Activated naive CD8-positive, alpha-beta T cell (primary cell): ENCODE results near the gene LMNA.

Experiments
- H3K27ac Mint-ChIP-seq: one replicate; pipeline ENCODE4 v1.8.0; 2021; ENCODE audit warnings: mixed read lengths
- H3K27me3 Mint-ChIP-seq: one replicate; pipeline ENCODE4 v1.8.0; 2021; ENCODE audit warnings: mixed read lengths
- H3K36me3 Mint-ChIP-seq: one replicate; pipeline ENCODE4 v1.8.0; 2021; ENCODE audit warnings: mixed read lengths
- H3K4me1 Mint-ChIP-seq: one replicate; pipeline ENCODE4 v1.8.0; 2021; ENCODE audit warnings: low read depth, mixed read lengths
- H3K4me3 Mint-ChIP-seq: one replicate; pipeline ENCODE4 v1.8.0; 2021; ENCODE audit warnings: mild to moderate bottlenecking, mixed read lengths
- H3K9me3 Mint-ChIP-seq: one replicate; pipeline ENCODE4 v1.8.0; 2021; ENCODE audit warnings: low read depth, mixed read lengths

Gene LMNA

DNA sequence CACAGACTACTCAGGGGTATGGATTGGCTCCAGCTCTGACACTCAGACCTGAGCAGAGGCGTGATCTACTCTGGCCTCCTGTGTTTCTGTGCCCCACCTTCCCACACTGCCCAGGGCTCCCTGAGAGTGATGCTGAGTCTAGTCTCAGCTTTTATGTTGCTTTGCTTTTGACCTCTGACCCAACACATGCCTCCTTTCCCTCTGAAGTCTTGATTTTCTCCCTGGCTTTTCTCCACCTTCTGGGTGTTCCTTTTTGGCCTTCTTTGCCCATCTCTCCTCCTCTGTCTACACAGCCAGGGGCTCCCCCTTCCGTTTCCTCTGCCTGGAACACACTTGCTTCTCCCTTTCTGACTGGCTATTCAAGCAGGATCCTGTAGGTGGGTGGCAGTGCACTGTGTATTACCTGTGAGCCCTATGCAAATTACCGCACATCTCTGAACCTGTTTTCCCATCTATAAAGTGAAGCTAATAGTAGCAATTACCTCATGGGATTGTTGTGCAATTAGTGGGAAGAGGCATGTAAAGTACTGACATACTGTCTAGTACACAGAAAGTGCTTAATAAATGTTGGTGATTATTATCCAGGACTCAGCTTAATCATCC, 18.5 kb upstream of the LMNA start:
- Mint-ChIP-seq H3K4me3 (peak overlapping the region; percentile 40), H3K36me3 (no peaks in the 10 kb centered on the region), H3K9me3 (no peaks in the 10 kb centered on the region), H3K27me3 (no peaks in the 10 kb centered on the region), H3K27ac (no peak overlapping the region), H3K4me1 (peaks cover 41% of the 10 kb centered on the region)

DNA sequence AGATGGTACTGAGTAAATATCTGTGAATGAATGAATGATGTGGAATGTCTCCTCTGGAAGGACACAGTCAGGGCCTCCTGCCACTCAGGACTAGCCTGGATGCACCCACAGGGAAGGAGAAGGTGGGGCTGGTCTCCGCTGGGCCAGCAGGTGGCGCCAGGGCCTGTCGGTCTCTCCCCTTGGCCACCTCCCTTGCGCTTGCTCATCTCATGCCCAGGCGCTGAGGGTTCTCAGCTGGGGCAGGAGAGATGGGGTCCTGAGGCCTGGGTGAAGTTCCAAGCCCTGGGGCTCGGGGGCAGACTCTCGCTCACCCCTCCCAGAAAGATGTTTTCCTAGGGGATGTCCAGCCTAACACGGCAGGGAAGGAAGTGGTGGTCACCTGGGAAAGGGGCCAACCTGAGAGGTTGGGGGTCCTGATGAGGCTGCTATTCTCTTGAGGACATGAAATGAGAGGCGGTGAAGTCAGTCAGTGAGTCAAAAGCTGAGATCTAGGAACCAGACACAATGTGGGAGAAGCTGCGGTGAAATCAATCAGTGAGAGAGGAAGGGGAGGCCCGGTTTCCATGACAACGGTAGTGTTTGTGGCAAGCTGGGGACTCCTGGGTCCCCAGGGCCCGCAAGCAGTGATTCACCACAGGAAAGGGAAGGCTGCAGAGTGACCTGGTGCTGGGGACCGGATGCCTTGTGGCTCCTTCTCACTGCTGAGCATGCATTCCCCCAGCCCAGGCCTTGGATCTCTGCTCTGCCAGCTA, 17.7 kb upstream of the LMNA start:
- H3K4me1 Mint-ChIP-seq = peaks cover 40% of the 10 kb centered on the region
- H3K4me3 Mint-ChIP-seq = peak overlapping the region; percentile 40
- H3K27me3 Mint-ChIP-seq = no peaks in the 10 kb centered on the region
- H3K36me3 Mint-ChIP-seq = no peaks in the 10 kb centered on the region
- H3K9me3 Mint-ChIP-seq = no peaks in the 10 kb centered on the region
- peak overlapping the region; percentile 86 for H3K27ac Mint-ChIP-seq

GRCh38 chr1:156097499-156098178, 16.9 kb upstream of the LMNA start:
- peak overlapping the region; percentile 86 for H3K27ac Mint-ChIP-seq
- H3K36me3 Mint-ChIP-seq = no peaks in the 10 kb centered on the region
- H3K4me3 Mint-ChIP-seq = peak overlapping the region; percentile 51
- H3K4me1 Mint-ChIP-seq = peaks cover 40% of the 10 kb centered on the region
- H3K27me3 Mint-ChIP-seq = no peaks in the 10 kb centered on the region
- H3K9me3 Mint-ChIP-seq = no peaks in the 10 kb centered on the region

GRCh38 chr1:156098784-156099183, 15.7 kb upstream of the LMNA start:
- peak overlapping the region; percentile 86 for H3K27ac Mint-ChIP-seq
- no peaks in the 10 kb centered on the region for H3K36me3 Mint-ChIP-seq
- no peak overlapping the region for H3K4me3 Mint-ChIP-seq
- H3K27me3 Mint-ChIP-seq = no peaks in the 10 kb centered on the region
- H3K4me1 Mint-ChIP-seq = peaks cover 50% of the 10 kb centered on the region
- H3K9me3 Mint-ChIP-seq = no peaks in the 10 kb centered on the region

DNA sequence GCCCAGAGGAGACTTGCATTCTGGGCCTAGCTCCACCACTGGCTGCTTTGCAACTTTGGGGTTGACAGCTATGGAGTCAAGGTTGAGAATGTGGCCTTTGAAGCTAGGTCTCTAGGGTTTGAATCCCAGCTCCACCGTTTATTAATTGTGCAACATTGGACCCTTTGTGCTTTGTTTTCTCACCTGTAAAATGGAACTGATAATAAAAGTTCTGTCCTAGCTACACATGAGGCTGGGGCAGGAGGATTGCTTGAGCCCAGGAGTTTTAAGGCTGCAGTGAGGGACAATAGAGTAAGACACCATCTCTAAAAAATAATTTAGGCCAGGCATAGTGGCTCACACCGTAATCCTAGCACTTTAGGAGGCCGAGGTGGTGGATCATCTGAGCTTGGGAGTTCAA, 15.2 kb upstream of the LMNA start:
- Mint-ChIP-seq H3K27ac (no peak overlapping the region), H3K9me3 (no peaks in the 10 kb centered on the region), H3K4me3 (no peak overlapping the region), H3K36me3 (no peaks in the 10 kb centered on the region), H3K27me3 (no peaks in the 10 kb centered on the region), H3K4me1 (peaks cover 55% of the 10 kb centered on the region)

- H3K36me3 Mint-ChIP-seq = no peaks in the 10 kb centered on the region
- no peaks in the 10 kb centered on the region for H3K9me3 Mint-ChIP-seq
- H3K27ac Mint-ChIP-seq = no peak overlapping the region
- no peak overlapping the region for H3K4me3 Mint-ChIP-seq
- H3K27me3 Mint-ChIP-seq = no peaks in the 10 kb centered on the region
- peaks cover 65% of the 10 kb centered on the region for H3K4me1 Mint-ChIP-seq
Observed at GRCh38 chr1:156100205-156100995, 14.1 kb upstream of the LMNA start.

DNA sequence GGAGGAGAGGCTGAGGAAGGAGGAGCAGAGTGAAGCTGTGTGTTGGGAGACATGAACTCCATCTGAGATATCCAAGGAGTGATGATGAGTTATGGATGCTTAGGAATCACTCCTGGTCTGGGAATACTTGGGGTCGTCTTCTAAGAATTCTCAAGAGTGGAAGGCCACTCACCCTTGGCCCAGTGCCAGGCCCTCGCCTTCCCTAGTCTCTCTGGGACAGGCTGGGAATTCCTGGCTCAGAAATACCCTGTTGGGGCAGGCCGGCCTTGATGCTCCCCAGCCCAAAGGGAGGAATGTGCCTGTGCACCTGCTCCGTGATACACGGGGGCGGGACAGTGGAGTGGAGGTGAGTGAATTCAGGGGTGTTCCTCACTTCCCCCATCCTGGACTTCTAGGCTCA, 12.6 kb upstream of the LMNA start:
- Mint-ChIP-seq H3K4me3 (no peak overlapping the region), H3K27me3 (no peaks in the 10 kb centered on the region), H3K36me3 (no peaks in the 10 kb centered on the region), H3K9me3 (no peaks in the 10 kb centered on the region), H3K27ac (no peak overlapping the region), H3K4me1 (peaks cover 64% of the 10 kb centered on the region)

GRCh38 chr1:156102633-156103511, 11.6 kb upstream of the LMNA start:
- H3K4me3 Mint-ChIP-seq = no peak overlapping the region
- peak overlapping the region; percentile 10 for H3K27ac Mint-ChIP-seq
- H3K9me3 Mint-ChIP-seq = no peaks in the 10 kb centered on the region
- H3K36me3 Mint-ChIP-seq = no peaks in the 10 kb centered on the region
- H3K27me3 Mint-ChIP-seq = no peaks in the 10 kb centered on the region
- H3K4me1 Mint-ChIP-seq = peaks cover 62% of the 10 kb centered on the region

- Mint-ChIP-seq H3K36me3 (no peaks in the 10 kb centered on the region), H3K27me3 (no peaks in the 10 kb centered on the region), H3K4me1 (peaks cover 59% of the 10 kb centered on the region)
Observed at GRCh38 chr1:156103521-156103947, 11.0 kb upstream of the LMNA start.

GRCh38 chr1:156104065-156104810, 10.3 kb upstream of the LMNA start:
- Mint-ChIP-seq H3K27me3 (no peaks in the 10 kb centered on the region), H3K4me3 (peak overlapping the region; percentile 12)

More at GRCh38 chr1:156103521-156103947, 11.0 kb upstream of the LMNA start:
- Mint-ChIP-seq H3K9me3 (no peaks in the 10 kb centered on the region), H3K27ac (no peak overlapping the region), H3K4me3 (peak overlapping the region; percentile 12)

GRCh38 chr1:156104861-156105832, 9.4 kb upstream of the LMNA start:
- H3K27me3 Mint-ChIP-seq = no peaks in the 10 kb centered on the region
- peak overlapping the region; percentile 77 for H3K4me3 Mint-ChIP-seq
- H3K36me3 Mint-ChIP-seq = no peaks in the 10 kb centered on the region
- peaks cover 62% of the 10 kb centered on the region for H3K4me1 Mint-ChIP-seq
- H3K27ac Mint-ChIP-seq = peak overlapping the region; percentile 87
- no peaks in the 10 kb centered on the region for H3K9me3 Mint-ChIP-seq

More at GRCh38 chr1:156104065-156104810, 10.3 kb upstream of the LMNA start:
- Mint-ChIP-seq H3K36me3 (no peaks in the 10 kb centered on the region), H3K4me1 (peaks cover 58% of the 10 kb centered on the region), H3K9me3 (no peaks in the 10 kb centered on the region), H3K27ac (peak overlapping the region; percentile 67)

- H3K4me1 Mint-ChIP-seq = peaks cover 54% of the 10 kb centered on the region
- H3K36me3 Mint-ChIP-seq = no peaks in the 10 kb centered on the region
- peak overlapping the region; percentile 64 for H3K4me3 Mint-ChIP-seq
- no peaks in the 10 kb centered on the region for H3K27me3 Mint-ChIP-seq
- H3K9me3 Mint-ChIP-seq = no peaks in the 10 kb centered on the region
- H3K27ac Mint-ChIP-seq = peak overlapping the region; percentile 90
Observed at GRCh38 chr1:156106624-156107488, 7.7 kb upstream of the LMNA start.
